ENCODE data around the gene IBSP. TPM values are rescaled to one million over a fixed set of nuclear protein-coding genes. Genes with fewer than 3 reads are reported as not detected.

The IBSP gene, protein sequence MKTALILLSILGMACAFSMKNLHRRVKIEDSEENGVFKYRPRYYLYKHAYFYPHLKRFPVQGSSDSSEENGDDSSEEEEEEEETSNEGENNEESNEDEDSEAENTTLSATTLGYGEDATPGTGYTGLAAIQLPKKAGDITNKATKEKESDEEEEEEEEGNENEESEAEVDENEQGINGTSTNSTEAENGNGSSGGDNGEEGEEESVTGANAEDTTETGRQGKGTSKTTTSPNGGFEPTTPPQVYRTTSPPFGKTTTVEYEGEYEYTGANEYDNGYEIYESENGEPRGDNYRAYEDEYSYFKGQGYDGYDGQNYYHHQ
- total RNA-seq = not detected

DNA sequence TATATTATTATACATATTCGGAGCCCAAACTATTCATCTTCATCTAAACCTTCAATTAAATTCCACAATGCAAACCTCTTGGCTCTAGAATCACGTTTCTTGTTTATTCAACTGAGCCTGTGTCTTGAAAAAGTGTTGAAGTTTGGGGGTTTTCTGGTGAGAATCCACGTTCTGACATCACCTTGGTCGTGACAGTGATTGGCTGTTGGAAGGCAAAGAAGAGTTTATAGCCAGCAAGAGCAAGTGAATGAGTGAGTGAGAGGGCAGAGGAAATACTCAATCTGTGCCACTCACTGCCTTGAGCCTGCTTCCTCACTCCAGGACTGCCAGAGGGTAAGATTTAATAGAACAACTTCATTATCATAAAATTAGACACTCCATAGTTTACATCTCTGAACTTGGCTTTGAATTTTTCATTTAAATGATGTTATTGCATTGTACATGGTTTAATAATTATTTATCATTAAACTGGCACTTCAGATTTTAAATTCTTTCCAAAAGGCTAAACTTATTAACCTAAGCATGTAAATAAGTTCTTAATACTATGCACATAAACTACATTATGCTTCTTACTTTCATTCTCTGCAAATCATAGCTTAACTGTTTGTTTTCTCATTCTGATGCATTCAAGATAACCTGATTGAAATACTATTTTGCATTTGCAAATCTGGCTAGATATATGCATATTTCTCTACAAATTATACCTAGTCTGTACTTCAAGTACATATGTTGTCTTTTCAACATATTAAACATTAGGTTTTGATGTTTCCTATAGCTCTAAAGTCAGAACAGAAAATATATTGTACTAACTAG, at the start of gene IBSP:
IBSP (plus strand) TSS at position 254 of the 813 bp plus-strand sequence. CDS start 2,808 bp downstream, outside the sequence.

DNA sequence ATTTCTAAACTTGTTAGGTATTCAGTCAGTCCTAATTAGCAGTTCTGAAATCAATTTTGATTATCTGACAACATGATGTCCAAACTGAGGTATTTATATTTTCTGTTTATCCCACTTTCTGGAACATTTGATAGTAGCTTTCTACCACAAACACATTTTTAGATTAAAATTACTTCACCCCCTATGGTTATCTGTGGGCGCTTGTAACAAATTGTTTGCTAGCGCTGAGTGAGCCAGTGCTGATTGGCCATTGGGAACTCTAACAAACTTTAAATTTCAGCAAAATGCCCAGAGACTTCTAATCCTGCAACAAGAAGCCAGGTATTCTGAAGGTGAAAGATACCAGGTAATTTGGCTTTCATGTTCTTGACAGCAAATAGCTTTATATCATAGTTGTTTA, 33.3 kb downstream of the IBSP start, which contains the start of gene MEPE:
MEPE (plus strand) TSS at position 301 of the 400 bp plus-strand sequence. CDS start 1,746 bp downstream, outside the sequence.

Other genes starting within 250 kb of the IBSP start
- gene DSPP, start 191.0 kb upstream of the IBSP start, total RNA-seq = under 0.01 TPM
- gene DMP1, start 149.3 kb upstream of the IBSP start, total RNA-seq = not detected
- gene MEPE, start 33.4 kb downstream of the IBSP start, total RNA-seq = not detected
- 161 TPM for gene SPP1, start 176.2 kb downstream of the IBSP start, total RNA-seq
- 67.3 TPM for gene PKD2, start 208.1 kb downstream of the IBSP start, total RNA-seq